RWPE2 (cell line): Measurements from ENCODE around the gene ATPAF1.

ENCODE experiments used
- ATAC-seq: fragments of 200-7000 bp; cut with Tn5 transposase; 3 replicates; pipeline ENCODE4 v1.9.1; 2021; ENCODE audit warnings: low read depth
- DNase-seq: peaks from one replicate; pipeline ENCODE4 v3.0.0-alpha.2; 2020; ENCODE audit warnings: low spot score
- H3K27ac ChIP-seq: fragments of 450-650 bp; 2 replicates; pipeline ENCODE4 v1.5.1; 2017; ENCODE audit warnings: mild to moderate bottlenecking; ENCODE audit not compliant: poor library complexity, severe bottlenecking
- H3K27me3 ChIP-seq: fragments of 250-450 bp; sonication (Bioruptor Pico); 2 replicates; pipeline ENCODE4 v1.5.1; 2021; ENCODE audit warnings: mild to moderate bottlenecking, moderate library complexity; ENCODE audit not compliant: insufficient read depth, poor library complexity, severe bottlenecking
- H3K36me3 ChIP-seq: fragments of 250-450 bp; sonication (Bioruptor Pico); 2 replicates; pipeline ENCODE4 v1.5.1; 2020; ENCODE audit warnings: low read depth, mild to moderate bottlenecking, moderate library complexity
- H3K4me1 ChIP-seq: fragments of 250-450 bp; sonication (Bioruptor Pico); 2 replicates; pipeline ENCODE4 v1.5.1; 2021; ENCODE audit warnings: mild to moderate bottlenecking, moderate library complexity; ENCODE audit not compliant: insufficient read depth, poor library complexity, severe bottlenecking
- H3K4me3 ChIP-seq: fragments of 250-450 bp; sonication (Bioruptor Pico); 2 replicates; pipeline ENCODE4 v1.5.1; 2021; ENCODE audit warnings: mild to moderate bottlenecking, moderate library complexity; ENCODE audit not compliant: severe bottlenecking
- H3K9me3 ChIP-seq: fragments of 250-450 bp; sonication (Bioruptor Pico); 2 replicates; pipeline ENCODE4 v1.5.1; 2021; ENCODE audit warnings: mild to moderate bottlenecking, moderate library complexity; ENCODE audit not compliant: severe bottlenecking
- CTCF ChIP-seq: fragments of 450-650 bp; IDR thresholded peaks from one replicate; pipeline ENCODE4 v1.5.1; 2017; ENCODE audit warnings: mild to moderate bottlenecking, moderate library complexity; ENCODE audit not compliant: poor library complexity, severe bottlenecking

ATPAF1 gene

DNA sequence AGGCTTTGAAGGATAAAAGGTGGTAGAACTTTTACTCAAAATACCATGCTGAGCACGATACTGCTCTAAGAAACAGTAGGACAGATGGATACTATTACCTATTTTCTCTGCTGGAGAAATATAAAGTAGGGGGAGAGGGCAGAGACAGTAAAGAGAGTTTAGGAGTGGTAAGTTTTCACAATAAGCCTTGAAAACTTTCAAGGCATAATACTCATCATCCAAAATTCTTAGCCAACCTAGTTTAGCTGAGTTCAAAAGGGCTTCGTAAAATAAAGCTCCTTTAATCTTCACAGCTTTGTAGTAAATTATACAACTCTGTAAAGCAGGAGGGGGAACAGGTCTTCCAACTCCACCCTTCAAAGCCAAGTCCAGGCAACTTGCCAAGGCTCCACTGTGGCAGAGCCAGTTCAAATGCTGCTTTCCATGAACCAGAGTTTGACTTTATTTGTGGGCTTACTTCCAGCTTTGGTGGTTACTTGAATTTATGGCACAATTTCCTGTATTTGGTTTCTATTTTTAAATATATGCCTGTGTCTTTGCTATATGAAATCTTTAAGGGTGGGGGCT lies 19.0 kb upstream of the ATPAF1 start:
- H3K4me3 ChIP-seq, result no peak overlapping the region
- no peak for DNase-seq

GRCh38 chr1:46686255-46686654 lies 18.1 kb upstream of the ATPAF1 start:
- H3K36me3 ChIP-seq, result peaks cover 93% of the 10 kb centered on the region
- no peak for TF ChIP-seq CTCF

More for the DNA sequence above, 19.0 kb upstream of the ATPAF1 start:
- Histone ChIP-seq H3K4me1 (no peaks in the 10 kb centered on the region), H3K27me3 (no peaks in the 10 kb centered on the region), H3K27ac (no peak overlapping the region), H3K36me3 (peaks cover 98% of the 10 kb centered on the region), H3K9me3 (no peaks in the 10 kb centered on the region)
- ATAC-seq, result no peak
- no peak for TF ChIP-seq CTCF

DNA sequence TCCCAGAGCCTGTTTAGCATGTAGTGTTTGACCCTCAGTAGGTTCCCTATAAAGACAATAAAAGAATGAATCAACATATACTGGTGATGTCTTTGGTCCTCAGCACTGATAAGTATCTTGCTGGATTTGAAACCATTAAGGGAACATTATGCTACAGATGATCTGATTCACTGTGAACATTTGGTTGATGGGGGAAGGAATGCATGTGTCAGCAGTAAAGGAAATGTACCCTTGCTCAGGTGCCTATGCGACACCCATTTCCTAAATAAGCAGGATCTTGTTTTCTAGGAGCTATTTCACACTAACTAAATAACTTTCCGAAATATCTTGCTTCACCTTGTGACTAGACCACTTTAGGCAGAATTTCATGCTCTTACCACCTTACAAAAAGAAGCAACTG lies 16.5 kb upstream of the ATPAF1 start:
- Histone ChIP-seq H3K9me3 (no peaks in the 10 kb centered on the region), H3K27ac (no peak overlapping the region), H3K4me1 (no peaks in the 10 kb centered on the region), H3K4me3 (no peak overlapping the region), H3K36me3 (peaks cover 96% of the 10 kb centered on the region), H3K27me3 (no peaks in the 10 kb centered on the region)
- ATAC-seq (no peak), DNase-seq (no peak)
- no peak for TF ChIP-seq CTCF

More at GRCh38 chr1:46686255-46686654, 18.1 kb upstream of the ATPAF1 start:
- Histone ChIP-seq H3K27me3 (no peaks in the 10 kb centered on the region), H3K4me1 (no peaks in the 10 kb centered on the region), H3K9me3 (no peaks in the 10 kb centered on the region), H3K4me3 (no peak overlapping the region), H3K27ac (no peak overlapping the region)
- DNase-seq (no peak), ATAC-seq (no peak)

GRCh38 chr1:46682064-46682463 lies 13.9 kb upstream of the ATPAF1 start:
- Histone ChIP-seq H3K4me3 (no peak overlapping the region), H3K4me1 (no peaks in the 10 kb centered on the region), H3K9me3 (no peaks in the 10 kb centered on the region), H3K36me3 (peaks cover 87% of the 10 kb centered on the region), H3K27me3 (no peaks in the 10 kb centered on the region), H3K27ac (no peak overlapping the region)
- DNase-seq (no peak), ATAC-seq (no peak)
- TF ChIP-seq CTCF, result no peak

DNA sequence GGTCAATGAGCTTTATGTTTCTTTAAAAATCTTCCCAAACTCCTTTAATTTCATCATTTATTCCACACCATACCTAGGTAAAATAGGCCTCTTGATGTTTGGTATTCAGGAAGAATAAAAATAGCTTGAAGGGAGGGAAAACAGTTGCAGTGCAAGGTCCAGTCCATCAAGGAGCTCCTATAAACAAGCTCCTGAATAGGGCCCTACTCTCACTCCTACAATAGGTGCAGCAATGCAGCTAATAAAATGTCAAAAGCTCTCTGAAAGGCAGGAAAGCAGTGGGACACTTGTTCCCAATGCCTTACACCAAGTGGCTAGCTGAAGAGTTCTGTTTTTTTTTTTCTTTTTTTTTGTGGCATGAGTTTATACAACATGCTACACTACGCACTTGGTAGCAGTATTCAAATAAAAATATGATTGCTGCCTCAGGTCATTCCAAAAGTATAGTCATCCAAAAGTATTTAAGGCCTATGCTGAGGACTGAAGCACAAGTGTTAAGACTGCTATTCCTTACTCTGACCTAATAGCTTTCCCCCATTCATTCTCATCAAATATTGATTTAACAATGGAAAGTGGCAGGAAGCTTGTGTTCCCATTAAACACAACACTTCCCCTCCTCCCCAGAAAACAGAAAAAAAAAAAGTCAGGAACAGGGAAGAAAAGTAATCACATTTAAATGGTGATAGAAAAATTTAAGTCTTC lies 13.3 kb upstream of the ATPAF1 start:
- H3K36me3 ChIP-seq, result peaks cover 83% of the 10 kb centered on the region
- H3K27ac ChIP-seq, result no peak overlapping the region
- H3K4me1 ChIP-seq, result no peaks in the 10 kb centered on the region
- ATAC-seq (no peak), DNase-seq (no peak)
- no peak overlapping the region for H3K4me3 ChIP-seq
- TF ChIP-seq CTCF, result no peak
- H3K27me3 ChIP-seq, result no peaks in the 10 kb centered on the region
- no peaks in the 10 kb centered on the region for H3K9me3 ChIP-seq
